Adrenal gland (tissue), 5 donors: ENCODE data around the gene MPZ.

Experiments
- POLR2A ChIP-seq, 2 donors: fragments of 450-650 bp; IDR thresholded peaks; one replicate each; pipeline ENCODE4 v1.6.1; 2017; ENCODE audit warnings: antibody characterized with exemption in 2 of 2, mild to moderate bottlenecking in 2 of 2, moderate library complexity in 1 of 2
- TF ChIP-seq, protein P1 (sequence below), 6 experiments: fragments of 450-650 bp in 4 of 6; fragments of 200-600 bp in 2 of 6; sonication (generic) in 1 of 6; IDR thresholded peaks; 1 replicate in 5 of 6; 2 replicates in 1 of 6; pipeline versions ENCODE4 v1.5.1 to v1.8.0; 2016 to 2021; ENCODE audit warnings: antibody characterized with exemption in 6 of 6, mild to moderate bottlenecking in 2 of 6, moderate library complexity in 1 of 6
- donor health status: DM: no; HTN: no; CAD: no.

DNA sequence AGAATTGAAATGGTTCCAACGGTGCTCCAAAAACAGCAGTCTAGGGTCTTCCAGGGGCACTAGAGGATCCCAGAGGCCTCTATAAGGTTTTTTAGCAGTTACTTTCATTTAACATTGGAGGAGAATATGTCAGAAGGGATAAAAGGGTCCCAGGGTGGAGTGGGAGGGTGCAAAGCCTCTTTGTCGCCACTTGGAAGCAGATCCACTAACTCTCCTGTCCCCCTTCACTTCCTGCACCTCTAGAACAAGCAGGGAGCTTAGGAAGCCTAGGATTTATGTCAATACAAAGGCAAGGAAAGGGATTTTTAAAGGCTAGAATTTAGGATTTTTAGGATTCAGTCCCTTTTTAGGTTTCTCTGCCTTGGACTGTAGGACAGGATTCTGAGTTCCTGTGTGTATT, 42.9 kb downstream of the MPZ start:
- TF ChIP-seq, protein P1, sequence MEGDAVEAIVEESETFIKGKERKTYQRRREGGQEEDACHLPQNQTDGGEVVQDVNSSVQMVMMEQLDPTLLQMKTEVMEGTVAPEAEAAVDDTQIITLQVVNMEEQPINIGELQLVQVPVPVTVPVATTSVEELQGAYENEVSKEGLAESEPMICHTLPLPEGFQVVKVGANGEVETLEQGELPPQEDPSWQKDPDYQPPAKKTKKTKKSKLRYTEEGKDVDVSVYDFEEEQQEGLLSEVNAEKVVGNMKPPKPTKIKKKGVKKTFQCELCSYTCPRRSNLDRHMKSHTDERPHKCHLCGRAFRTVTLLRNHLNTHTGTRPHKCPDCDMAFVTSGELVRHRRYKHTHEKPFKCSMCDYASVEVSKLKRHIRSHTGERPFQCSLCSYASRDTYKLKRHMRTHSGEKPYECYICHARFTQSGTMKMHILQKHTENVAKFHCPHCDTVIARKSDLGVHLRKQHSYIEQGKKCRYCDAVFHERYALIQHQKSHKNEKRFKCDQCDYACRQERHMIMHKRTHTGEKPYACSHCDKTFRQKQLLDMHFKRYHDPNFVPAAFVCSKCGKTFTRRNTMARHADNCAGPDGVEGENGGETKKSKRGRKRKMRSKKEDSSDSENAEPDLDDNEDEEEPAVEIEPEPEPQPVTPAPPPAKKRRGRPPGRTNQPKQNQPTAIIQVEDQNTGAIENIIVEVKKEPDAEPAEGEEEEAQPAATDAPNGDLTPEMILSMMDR (IDR thresholded peaks at IDR 0.05): no peak
- TF ChIP-seq POLR2A (IDR thresholded peaks at IDR 0.05): no peak
